PC-9 (cell line): Measurements from ENCODE around the gene APBB3.

ENCODE experiments used
- EZH2 ChIP-seq: fragments of 200-600 bp; sonication (generic); IDR thresholded peaks from 2 replicates; pipeline ENCODE4 v1.8.0; 2017; ENCODE audit warnings: antibody characterized with exemption, low read depth
- TF ChIP-seq, protein P1 (sequence below): fragments of 200-600 bp; sonication (generic); conservative IDR thresholded peaks from 2 replicates; pipeline ENCODE4 v1.6.1; 2017; ENCODE audit warnings: mixed run types, antibody characterized with exemption, mild to moderate bottlenecking, moderate library complexity

DNA sequence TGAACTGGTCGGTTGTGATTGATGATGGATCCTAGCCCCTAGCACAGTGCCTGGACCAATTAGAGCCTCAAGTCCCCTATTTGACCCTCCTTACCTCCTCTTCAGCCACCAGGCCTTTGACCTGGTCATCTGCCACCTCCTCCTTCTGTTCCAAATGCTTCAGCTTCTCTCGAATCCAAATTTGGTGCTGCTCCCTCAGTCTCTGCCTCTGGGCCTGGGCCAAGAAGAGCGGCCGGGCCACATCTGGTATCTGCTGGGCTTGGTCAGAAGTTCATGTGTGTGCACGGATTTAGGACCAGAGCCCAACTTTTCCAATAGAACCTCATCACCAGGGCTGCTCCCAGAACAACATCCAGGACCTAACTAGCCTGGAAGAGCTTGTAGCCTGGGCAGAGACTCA lies 6.7 kb upstream of the APBB3 start:
- no peak for TF ChIP-seq EZH2
- TF ChIP-seq, protein P1, sequence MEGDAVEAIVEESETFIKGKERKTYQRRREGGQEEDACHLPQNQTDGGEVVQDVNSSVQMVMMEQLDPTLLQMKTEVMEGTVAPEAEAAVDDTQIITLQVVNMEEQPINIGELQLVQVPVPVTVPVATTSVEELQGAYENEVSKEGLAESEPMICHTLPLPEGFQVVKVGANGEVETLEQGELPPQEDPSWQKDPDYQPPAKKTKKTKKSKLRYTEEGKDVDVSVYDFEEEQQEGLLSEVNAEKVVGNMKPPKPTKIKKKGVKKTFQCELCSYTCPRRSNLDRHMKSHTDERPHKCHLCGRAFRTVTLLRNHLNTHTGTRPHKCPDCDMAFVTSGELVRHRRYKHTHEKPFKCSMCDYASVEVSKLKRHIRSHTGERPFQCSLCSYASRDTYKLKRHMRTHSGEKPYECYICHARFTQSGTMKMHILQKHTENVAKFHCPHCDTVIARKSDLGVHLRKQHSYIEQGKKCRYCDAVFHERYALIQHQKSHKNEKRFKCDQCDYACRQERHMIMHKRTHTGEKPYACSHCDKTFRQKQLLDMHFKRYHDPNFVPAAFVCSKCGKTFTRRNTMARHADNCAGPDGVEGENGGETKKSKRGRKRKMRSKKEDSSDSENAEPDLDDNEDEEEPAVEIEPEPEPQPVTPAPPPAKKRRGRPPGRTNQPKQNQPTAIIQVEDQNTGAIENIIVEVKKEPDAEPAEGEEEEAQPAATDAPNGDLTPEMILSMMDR, result no peak
